AG04450 (cell line): ENCODE results near the gene RAB9A. TPM values are rescaled to one million over a fixed set of nuclear protein-coding genes. Genes with fewer than 3 reads are reported as not detected.
A peak's percentile ranks its signal among the peaks of the same experiment; 100 is the strongest.
"Not testable (repeated sequence)": the region's sequence is repeated elsewhere in the genome, so short reads cannot be mapped to it uniquely, and the experiment has no call there.

Source experiments
- CTCF ChIA-PET: fragments of 300-600, 350-600 bp; formaldehyde crosslinking; extraction: SDS; loops from one replicate; lab custom pipeline; 2022; ENCODE audit warnings: antibody characterized with exemption, inconsistent platforms; lab: Charles Lee
- POLR2A ChIA-PET: fragments of 350-600 bp; formaldehyde crosslinking; extraction: SDS; loops from one replicate; lab custom pipeline; 2021; ENCODE audit warnings: antibody characterized with exemption, inconsistent platforms; lab: Yijun Ruan, JAX
- DNase-seq: peaks from one replicate; pipeline ENCODE4 v3.0.0-alpha.2; 2011; ENCODE audit warnings: low read depth, low spot score
- H3K27ac ChIP-seq: one replicate; pipeline ENCODE4 v1.5.1; 2012; ENCODE audit warnings: low read depth, low read length, control low read depth
- H3K27me3 ChIP-seq: one replicate; pipeline ENCODE4 v1.6.0; 2012; ENCODE audit warnings: low read length; ENCODE audit not compliant: control insufficient read depth, insufficient read depth
- H3K4me3 ChIP-seq: 2 replicates; pipeline ENCODE4 v1.5.1; 2011; ENCODE audit warnings: mild to moderate bottlenecking, low read depth, low read length, control low read depth
- H3K9me3 ChIP-seq: 2 replicates; pipeline ENCODE4 v1.5.1; 2012; ENCODE audit warnings: low read length; ENCODE audit not compliant: control insufficient read depth, insufficient read depth
- polyA plus RNA-seq: library from polyadenylated mRNA; depleted of rRNA; stranded (reverse); fragments of >200 nt; gene quantifications from 2 replicates; pipeline ENCODE4 v1.2.3, GENCODE V29; 2011
- TF ChIP-seq, protein P1 (sequence below): IDR thresholded peaks from 2 replicates; pipeline ENCODE4 v1.5.1; 2011; ENCODE audit warnings: low read depth, low read length, control low read depth, inconsistent platforms

The RAB9A gene
- polyA plus RNA-seq, 1 experiment = 41.7 TPM

DNA sequence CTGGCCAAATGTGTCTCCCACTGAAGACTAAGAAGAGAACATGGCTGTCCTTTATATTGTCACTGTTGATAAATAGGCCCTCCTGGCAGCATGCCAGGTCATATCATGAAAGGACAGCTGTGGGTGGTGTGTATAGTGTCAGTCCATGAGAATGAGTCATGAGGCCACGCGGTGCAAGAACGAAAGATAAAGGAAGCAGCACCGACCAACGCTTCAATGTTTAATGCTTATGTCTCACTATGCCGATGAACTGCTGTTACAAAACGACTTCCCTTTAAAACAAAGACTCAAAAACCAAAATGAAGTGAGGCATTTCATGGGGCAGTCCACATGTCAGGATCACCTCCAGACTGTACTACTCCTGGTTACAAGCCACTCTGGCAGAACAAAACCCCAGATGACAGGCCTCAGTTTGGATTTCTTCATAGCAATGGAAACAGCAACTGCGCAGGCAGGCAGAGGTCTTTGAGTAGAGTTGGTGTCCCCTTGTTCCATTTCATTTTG, 41.2 kb upstream of the RAB9A start:
- CTCF ChIA-PET = no interaction called here
- DNase-seq = no peak
- TF ChIP-seq, protein P1, sequence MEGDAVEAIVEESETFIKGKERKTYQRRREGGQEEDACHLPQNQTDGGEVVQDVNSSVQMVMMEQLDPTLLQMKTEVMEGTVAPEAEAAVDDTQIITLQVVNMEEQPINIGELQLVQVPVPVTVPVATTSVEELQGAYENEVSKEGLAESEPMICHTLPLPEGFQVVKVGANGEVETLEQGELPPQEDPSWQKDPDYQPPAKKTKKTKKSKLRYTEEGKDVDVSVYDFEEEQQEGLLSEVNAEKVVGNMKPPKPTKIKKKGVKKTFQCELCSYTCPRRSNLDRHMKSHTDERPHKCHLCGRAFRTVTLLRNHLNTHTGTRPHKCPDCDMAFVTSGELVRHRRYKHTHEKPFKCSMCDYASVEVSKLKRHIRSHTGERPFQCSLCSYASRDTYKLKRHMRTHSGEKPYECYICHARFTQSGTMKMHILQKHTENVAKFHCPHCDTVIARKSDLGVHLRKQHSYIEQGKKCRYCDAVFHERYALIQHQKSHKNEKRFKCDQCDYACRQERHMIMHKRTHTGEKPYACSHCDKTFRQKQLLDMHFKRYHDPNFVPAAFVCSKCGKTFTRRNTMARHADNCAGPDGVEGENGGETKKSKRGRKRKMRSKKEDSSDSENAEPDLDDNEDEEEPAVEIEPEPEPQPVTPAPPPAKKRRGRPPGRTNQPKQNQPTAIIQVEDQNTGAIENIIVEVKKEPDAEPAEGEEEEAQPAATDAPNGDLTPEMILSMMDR = no peak
- Histone ChIP-seq H3K9me3 (no peaks in the 10 kb centered on the region), H3K4me3 (no peak overlapping the region), H3K27ac (peak overlapping the region; percentile 94), H3K27me3 (no peaks in the 10 kb centered on the region)
- POLR2A ChIA-PET = no interaction called here

GRCh38 chrX:13648336-13648735, 40.6 kb upstream of the RAB9A start:
- POLR2A ChIA-PET, H3K4me3 ChIP-seq, H3K27ac ChIP-seq, DNase-seq, H3K9me3 ChIP-seq, H3K27me3 ChIP-seq, CTCF ChIA-PET: not testable (repeated sequence)

- ChIA-PET CTCF (interaction anchor here (0.9 to 2.5 kb wide), 2 partner anchors 143 to 703 kb away, joined by 3 to 10 read pairs; no protein-coding TSS in a partner anchor), POLR2A (no interaction called here)
- no peak for DNase-seq
- TF ChIP-seq, protein P1 = no peak
- Histone ChIP-seq H3K27ac (peak overlapping the region; percentile 47), H3K4me3 (no peak overlapping the region), H3K27me3 (no peaks in the 10 kb centered on the region), H3K9me3 (no peaks in the 10 kb centered on the region)
These were observed 39.1 kb upstream of the RAB9A start for GRCh38 chrX:13649838-13650237.

DNA sequence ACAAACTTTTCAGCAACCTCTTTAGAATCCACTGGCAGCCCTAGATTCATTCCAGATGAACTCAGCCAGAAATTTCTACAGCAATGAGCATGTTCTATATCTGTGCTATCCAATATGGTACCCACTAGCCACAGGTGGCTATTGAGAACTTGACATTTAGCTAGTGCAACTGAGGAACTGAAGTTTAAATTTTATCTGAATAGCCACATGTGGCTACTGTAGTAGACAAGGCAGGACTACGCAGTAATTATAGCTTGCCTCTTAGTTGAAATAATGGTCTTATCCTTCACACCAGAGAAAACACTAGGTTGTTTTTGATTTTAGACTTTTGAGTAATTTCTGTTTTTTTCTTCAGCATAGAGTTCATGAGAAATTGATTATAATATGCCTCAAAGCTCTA, 38.6 kb upstream of the RAB9A start:
- ChIA-PET POLR2A (no interaction called here), CTCF (interaction anchor here (0.9 to 2.5 kb wide), 2 partner anchors 144 to 704 kb away, joined by 3 to 10 read pairs; no protein-coding TSS in a partner anchor)
- no peak for DNase-seq
- H3K9me3 ChIP-seq = no peaks in the 10 kb centered on the region
- TF ChIP-seq, protein P1 = no peak
- no peaks in the 10 kb centered on the region for H3K27me3 ChIP-seq
- no peak overlapping the region for H3K27ac ChIP-seq
- H3K4me3 ChIP-seq = no peak overlapping the region

DNA sequence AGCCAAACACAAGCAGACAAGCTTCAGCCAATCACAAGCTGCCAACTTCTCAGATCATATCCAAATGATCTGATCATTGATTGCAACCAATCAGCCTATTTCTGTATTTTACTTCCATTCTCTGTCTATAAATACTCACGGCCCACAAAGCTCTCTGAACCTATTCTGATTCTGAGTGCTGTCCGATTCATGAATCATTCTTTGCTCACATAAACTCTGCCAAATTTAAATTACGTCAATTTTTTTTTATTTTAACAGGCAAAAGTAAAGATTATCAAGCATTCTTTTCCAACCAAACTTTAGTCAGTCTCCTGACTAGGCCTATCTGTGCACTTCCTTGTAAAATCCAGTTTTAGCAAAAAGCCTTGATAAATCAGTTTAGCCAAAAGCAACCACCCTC, 37.8 kb upstream of the RAB9A start:
- Histone ChIP-seq H3K27ac (peak overlapping the region; percentile 75), H3K4me3 (no peak overlapping the region), H3K9me3 (no peaks in the 10 kb centered on the region), H3K27me3 (no peaks in the 10 kb centered on the region)
- POLR2A ChIA-PET = no interaction called here
- CTCF ChIA-PET = interaction anchor here (0.6 to 2.5 kb wide), 2 partner anchors 45 to 144 kb away, joined by 4 to 10 read pairs; no protein-coding TSS in a partner anchor
- no peak for DNase-seq
- TF ChIP-seq, protein P1 = no peak
